A549 (cell line): ENCODE results near the gene RPL41. TPM values are rescaled to one million over a fixed set of nuclear protein-coding genes. Genes with fewer than 3 reads are reported as not detected.
"Not testable (repeated sequence)": the region's sequence is repeated elsewhere in the genome, so short reads cannot be mapped to it uniquely, and the experiment has no call there.

Source experiments
- ATAC-seq, 2 experiments: fragments of 200-7000 bp in 1 of 2; fragments of >200 bp in 1 of 2; cut with Nextera tagmentation in 1 of 2; cut with Tn5 transposase in 1 of 2; 3 replicates each; pipeline versions ENCODE4 v1.8.0 to v1.9.1; 2018 to 2020; ENCODE audit warnings: mild to moderate bottlenecking in 1 of 2, moderate library complexity in 1 of 2
- CTCF ChIA-PET: fragments of 300-600 bp; sonication (Branson Sonifier 250); formaldehyde crosslinking; extraction: SDS; loops from one replicate; lab custom pipeline; 2021; ENCODE audit warnings: antibody characterized with exemption, inconsistent platforms; lab: Yijun Ruan, JAX
- POLR2A ChIA-PET: fragments of 350-600 bp; formaldehyde crosslinking; extraction: SDS; loops from one replicate; lab custom pipeline; 2021; ENCODE audit warnings: antibody characterized with exemption, inconsistent platforms; lab: Yijun Ruan, JAX
- DNase-seq, 2 experiments: peaks; one replicate each; pipeline versions ENCODE4 v3.0.0 to v3.0.0-alpha.2; 2011 to 2016; ENCODE audit warnings: low read depth in 1 of 2, low spot score in 1 of 2
- FAIRE-seq: peaks from 2 replicates; lab custom pipeline; 2011; peaks lifted over from hg19 to GRCh38; lab: Jason Lieb, UNC
- H3K27ac ChIP-seq, 2 experiments: fragments of >200 bp; sonication (Bioruptor Twin); formaldehyde crosslinking; 3 replicates each; pipeline ENCODE4 v1.5.1; 2016 to 2017
- H3K4me1 ChIP-seq: fragments of >200 bp; sonication (Bioruptor Twin); formaldehyde crosslinking; 3 replicates; pipeline ENCODE4 v1.6.1; 2016
- H3K4me2 ChIP-seq: fragments of >200 bp; sonication (Bioruptor Twin); formaldehyde crosslinking; 3 replicates; pipeline ENCODE4 v1.6.1; 2016
- H3K4me3 ChIP-seq: fragments of >200 bp; sonication (Bioruptor Twin); formaldehyde crosslinking; 3 replicates; pipeline ENCODE4 v1.5.1; 2016
- H3K9me3 ChIP-seq: fragments of >200 bp; sonication (Bioruptor Twin); formaldehyde crosslinking; 3 replicates; pipeline ENCODE4 v1.6.1; 2016
- BHLHE40 ChIP-seq: IDR thresholded peaks from 2 replicates; pipeline ENCODE4 v1.6.1; 2012; ENCODE audit warnings: low read depth, low read length, inconsistent platforms
- CHD4 ChIP-seq: fragments of 200-600 bp; sonication (generic); IDR thresholded peaks from 2 replicates; pipeline ENCODE4 v1.6.1; 2016; ENCODE audit warnings: antibody characterized with exemption, mild to moderate bottlenecking, borderline replicate concordance
- CTCF ChIP-seq: fragments of >200 bp; sonication (Bioruptor Twin); formaldehyde crosslinking; IDR thresholded peaks from 3 replicates; pipeline ENCODE4 v1.5.1; 2016
- EHF ChIP-seq: fragments of 250-450 bp; sonication (Bioruptor Pico); IDR thresholded peaks from 2 replicates; pipeline ENCODE4 v1.5.0; 2020; ENCODE audit warnings: mild to moderate bottlenecking
- ESRRA ChIP-seq: fragments of 150-350 bp; IDR thresholded peaks from 2 replicates; pipeline ENCODE4 v1.6.1; 2014; ENCODE audit warnings: mild to moderate bottlenecking, low read length, borderline replicate concordance
- FOSB ChIP-seq: fragments of 250-450 bp; sonication (Bioruptor Pico); IDR thresholded peaks from 2 replicates; pipeline ENCODE4 v1.5.0; 2020; ENCODE audit warnings: mild to moderate bottlenecking, moderate library complexity
- FOXS1 ChIP-seq: fragments of 250-450 bp; sonication (Bioruptor Pico); IDR thresholded peaks from 2 replicates; pipeline ENCODE4 v1.5.0; 2020; ENCODE audit warnings: mild to moderate bottlenecking, moderate library complexity
- HOXB5 ChIP-seq: fragments of 250-450 bp; sonication (Bioruptor Pico); IDR thresholded peaks from 2 replicates; pipeline ENCODE4 v1.5.0; 2020; ENCODE audit warnings: mild to moderate bottlenecking, moderate library complexity
- JUN ChIP-seq, 2 experiments: fragments of >200 bp; sonication (Bioruptor Twin); formaldehyde crosslinking; IDR thresholded peaks; 2 replicates in 1 of 2; 3 replicates in 1 of 2; pipeline ENCODE4 v1.6.1; 2016 to 2017
- MAZ ChIP-seq: fragments of 150-350 bp; IDR thresholded peaks from 2 replicates; pipeline ENCODE4 v1.6.1; 2014; ENCODE audit warnings: antibody characterized with exemption, low read depth, low read length, borderline replicate concordance
- NFE2L2 ChIP-seq: fragments of 150-350 bp; conservative IDR thresholded peaks from 2 replicates; pipeline ENCODE4 v1.6.1; 2014; ENCODE audit warnings: low read length
- NPAS2 ChIP-seq: fragments of 250-450 bp; sonication (Bioruptor Pico); IDR thresholded peaks from 2 replicates; pipeline ENCODE4 v1.8.0; 2022; ENCODE audit warnings: mild to moderate bottlenecking, moderate library complexity, borderline replicate concordance
- PBX3 ChIP-seq: IDR thresholded peaks from 2 replicates; pipeline ENCODE4 v1.6.1; 2012
- PHF8 ChIP-seq: fragments of 200-600 bp; sonication (generic); IDR thresholded peaks from 2 replicates; pipeline ENCODE4 v1.6.1; 2016; ENCODE audit warnings: low read depth, mild to moderate bottlenecking, antibody characterized with exemption, moderate library complexity, borderline replicate concordance
- RARB ChIP-seq: fragments of 250-450 bp; sonication (Bioruptor Pico); IDR thresholded peaks from 2 replicates; pipeline ENCODE4 v1.8.0; 2021; ENCODE audit warnings: mild to moderate bottlenecking, moderate library complexity
- RFX5 ChIP-seq: fragments of 450-650 bp; IDR thresholded peaks from 2 replicates; pipeline ENCODE4 v1.7.1; 2014; ENCODE audit warnings: antibody characterized with exemption, mild to moderate bottlenecking, moderate library complexity
- RNF2 ChIP-seq: fragments of 200-600 bp; sonication (generic); IDR thresholded peaks from 2 replicates; pipeline ENCODE4 v1.6.1; 2016; ENCODE audit warnings: low read depth, mild to moderate bottlenecking, antibody characterized with exemption, moderate library complexity, borderline replicate concordance
- SMC3 ChIP-seq: fragments of >200 bp; sonication (Bioruptor Twin); formaldehyde crosslinking; IDR thresholded peaks from 3 replicates; pipeline ENCODE4 v1.6.1; 2018; ENCODE audit warnings: inconsistent platforms
- SREBF2 ChIP-seq: fragments of 450-650 bp; IDR thresholded peaks from 2 replicates; pipeline ENCODE4 v1.6.1; 2014; ENCODE audit warnings: mild to moderate bottlenecking, moderate library complexity
- TFCP2L1 ChIP-seq: fragments of 250-450 bp; sonication (Bioruptor Pico); IDR thresholded peaks from 2 replicates; pipeline ENCODE4 v1.5.0; 2021; ENCODE audit warnings: mild to moderate bottlenecking
- TP53 ChIP-seq: fragments of 250-450 bp; sonication (Bioruptor Pico); IDR thresholded peaks from 2 replicates; pipeline ENCODE4 v1.5.0; 2021; ENCODE audit warnings: mild to moderate bottlenecking, moderate library complexity
- ZNF302 ChIP-seq: fragments of 250-450 bp; sonication (Bioruptor Pico); IDR thresholded peaks from 2 replicates; pipeline ENCODE4 v1.9.0; 2021; ENCODE audit warnings: inconsistent platforms, mild to moderate bottlenecking, moderate library complexity
- WGBS: methylation state at CpG from one replicate; pipeline ENCODE4 v1.1.6; 2017; ENCODE audit errors: missing lambda C conversion rate; 5-methylcytosine and 5-hydroxymethylcytosine counted together
- polyA plus RNA-seq, 4 experiments: library from polyadenylated mRNA; depleted of rRNA in 3 of 4; stranded (reverse); fragments of >200 nt; fragmentation: RNase III in 1 of 4; extraction: RNeasy Plus Mini Kit Qiagen cat#74134 plus additional on column Dnase treatment in 1 of 4; gene quantifications; 2 replicates in 3 of 4; 3 replicates in 1 of 4; pipeline ENCODE4 v1.2.3, GENCODE V29; 2011 to 2017
- TF ChIP-seq, protein P1 (sequence below): fragments of >200 bp; sonication (Bioruptor Twin); formaldehyde crosslinking; IDR thresholded peaks from 3 replicates; pipeline ENCODE4 v1.6.1; 2016
- TF ChIP-seq, protein P2 (sequence below): fragments of 250-450 bp; sonication (Bioruptor Pico); IDR thresholded peaks from 2 replicates; pipeline ENCODE4 v1.5.0; 2020; ENCODE audit warnings: low read depth, mild to moderate bottlenecking, moderate library complexity

Gene RPL41
- polyA plus RNA-seq, 2 of the 4 experiments (the other 2 are of a cell fraction): 8,804 to 9,351 TPM

GRCh38 chr12:56115329-56115728 lies 1.1 kb upstream of the RPL41 start:
- H3K9me3 ChIP-seq: no peaks in the 10 kb centered on the region
- peak overlapping the region; percentile 71 for H3K4me3 ChIP-seq
- H3K4me1 ChIP-seq: peaks cover 20% of the 10 kb centered on the region
- POLR2A ChIA-PET: interaction anchor here (0.8 to 5.5 kb wide), 3 partner anchors 11 to 69 kb away, joined by 3 to 77 read pairs (median 3); partner anchors contain the start of genes ESYT1 and PA2G4
- CTCF ChIA-PET: interaction anchor here (0.7 to 1.4 kb wide), 5 partner anchors 9 to 118 kb away, joined by 3 to 4 read pairs (median 3); partner anchors contain the start of genes PA2G4, SMARCC2 and SUOX
- peak overlapping the region; percentile 76 for H3K4me2 ChIP-seq
- WGBS: 19% methylated on average over 10 of the region's 10 CpGs
- peak overlapping the region; percentile 90 to 96 for H3K27ac ChIP-seq
- TF ChIP-seq HOXB5: no peak
- TF ChIP-seq RNF2: no peak
- TF ChIP-seq RARB (CRISPR knock-in tag): no peak
- no peak for TF ChIP-seq ZNF302 (CRISPR knock-in tag)
- no peak for TF ChIP-seq CTCF
- TF ChIP-seq RFX5: no peak
- no peak for TF ChIP-seq BHLHE40
- DNase-seq: peak in 1 of 2 experiments; percentile 33
- no peak for FAIRE-seq
- ATAC-seq: no peak

GRCh38 chr12:56117082-56117706 lies 761 bp downstream of the RPL41 start:
- peak in 1 of 2 experiments; percentile 31 for DNase-seq
- Histone ChIP-seq H3K4me3 (peak overlapping the region; percentile 71), H3K4me2 (peak overlapping the region; percentile 70), H3K4me1 (peaks cover 20% of the 10 kb centered on the region), H3K27ac (peak overlapping the region; percentile 90 to 96)
- WGBS: 2% methylated on average over 13 of the region's 16 CpGs
- H3K9me3 ChIP-seq, ATAC-seq, FAIRE-seq: not testable (repeated sequence)
- POLR2A ChIA-PET: interaction anchor here (0.6 to 5.5 kb wide), 12 partner anchors 8 to 399 kb away, joined by 3 to 77 read pairs (median 6); partner anchors contain the start of genes CNPY2, ERBB3, ESYT1 and MYL6
- CTCF ChIA-PET: interaction anchor here (0.5 to 15.7 kb wide), 9 partner anchors 10 to 523 kb away, joined by 3 to 204 read pairs (median 17); partner anchors contain the start of genes ESYT1, PA2G4 and SMARCC2
- TF ChIP-seq FOSB (CRISPR knock-in tag) (peak; percentile 75), NPAS2 (CRISPR knock-in tag) (0 out of 2 replicates have a peak, but pooled peaks have one; percentile 17)

DNA sequence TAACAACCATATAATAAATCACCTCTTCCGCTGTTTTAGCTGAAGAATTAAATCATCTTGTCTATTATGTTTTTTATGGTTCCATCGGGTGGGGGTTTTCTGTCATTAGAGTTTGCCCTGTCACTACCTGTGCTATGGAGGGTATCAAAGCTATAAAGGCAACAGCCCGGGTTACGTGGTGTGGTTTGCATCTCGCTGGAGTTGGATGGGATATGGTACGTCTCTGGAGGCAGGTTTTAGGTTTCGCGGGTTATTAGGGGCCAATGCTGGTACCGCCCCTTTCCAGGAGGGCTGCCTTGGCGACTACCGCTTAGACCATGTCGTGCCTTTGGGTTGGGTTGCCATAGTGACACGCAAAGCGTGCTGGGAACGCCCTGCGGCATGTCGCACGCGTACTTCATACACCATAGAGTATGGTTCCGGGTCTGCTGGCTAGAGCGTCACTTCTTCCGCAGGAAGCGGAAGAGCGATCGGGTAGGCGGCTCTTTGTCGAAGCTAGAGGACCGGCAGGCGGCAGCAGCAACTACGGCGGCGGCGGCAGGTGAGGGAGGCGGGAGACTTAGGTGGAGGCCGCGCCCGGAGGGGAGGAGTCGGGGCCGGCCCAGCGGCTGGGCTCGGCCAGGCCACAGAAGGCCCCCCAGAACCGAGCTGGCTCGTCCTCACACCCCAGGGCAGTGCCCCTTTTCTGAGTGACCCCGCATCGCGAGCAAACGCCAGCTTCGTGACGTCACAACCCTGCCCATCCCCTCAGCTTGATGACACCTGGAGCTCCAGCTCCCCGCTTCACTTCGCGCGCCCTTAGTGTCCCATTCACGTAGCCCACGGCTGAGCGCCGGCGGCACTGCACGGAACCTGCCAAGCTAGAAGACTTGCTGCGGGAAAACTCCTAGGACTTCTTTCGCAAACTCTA lies 1.6 kb downstream of the RPL41 start, which contains the start of gene ZC3H10:
Gene ZC3H10, plus strand, starts transcription at position 489 of the 910 bp plus-strand sequence. CDS start 2,297 bp downstream, outside the sequence.
- WGBS: 3% methylated on average over 61 of the region's 61 CpGs
- ATAC-seq (peak; percentile 74 to 82), FAIRE-seq (peak; percentile 49), DNase-seq (peak; percentile 97 to 100)
- Histone ChIP-seq H3K27ac (peak within 1 kb of the TSS; percentile 91 to 96), H3K4me2 (peak within 1 kb of the TSS; percentile 95), H3K4me3 (peak within 1 kb of the TSS; percentile 71), H3K9me3 (no peaks in the 10 kb centered on the region), H3K4me1 (peaks cover 20% of the 10 kb centered on the region)
- POLR2A ChIA-PET: interaction anchor here (0.5 to 5.5 kb wide), 16 partner anchors 8 to 368 kb away, joined by 3 to 77 read pairs (median 6); partner anchors contain the start of genes CNPY2, DNAJC14, ERBB3 and ESYT1
- CTCF ChIA-PET: interaction anchor here (0.6 to 15.7 kb wide), 33 partner anchors 9 to 519 kb away, joined by 3 to 204 read pairs (median 6); partner anchors contain the start of genes ANKRD52, COQ10A, ESYT1 and MYL6B
- TF ChIP-seq EHF: peak; percentile 93
- TF ChIP-seq FOXS1 (CRISPR knock-in tag): no peak
- no peak for TF ChIP-seq NPAS2 (CRISPR knock-in tag)
- TF ChIP-seq MAZ: no peak
- TF ChIP-seq ESRRA: no peak
- TF ChIP-seq NFE2L2: no peak
- no peak; the same call in 2 of the 3 replicates for TF ChIP-seq SMC3
- TF ChIP-seq TP53 (CRISPR knock-in tag): peak; percentile 99
- TF ChIP-seq, protein P1, sequence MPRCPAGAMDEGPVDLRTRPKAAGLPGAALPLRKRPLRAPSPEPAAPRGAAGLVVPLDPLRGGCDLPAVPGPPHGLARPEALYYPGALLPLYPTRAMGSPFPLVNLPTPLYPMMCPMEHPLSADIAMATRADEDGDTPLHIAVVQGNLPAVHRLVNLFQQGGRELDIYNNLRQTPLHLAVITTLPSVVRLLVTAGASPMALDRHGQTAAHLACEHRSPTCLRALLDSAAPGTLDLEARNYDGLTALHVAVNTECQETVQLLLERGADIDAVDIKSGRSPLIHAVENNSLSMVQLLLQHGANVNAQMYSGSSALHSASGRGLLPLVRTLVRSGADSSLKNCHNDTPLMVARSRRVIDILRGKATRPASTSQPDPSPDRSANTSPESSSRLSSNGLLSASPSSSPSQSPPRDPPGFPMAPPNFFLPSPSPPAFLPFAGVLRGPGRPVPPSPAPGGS: peak; percentile 92; the same call in 2 of the 3 replicates
- TF ChIP-seq PBX3: peak; percentile 98
- peak; percentile 68 for TF ChIP-seq PHF8
- TF ChIP-seq SREBF2: no peak
- TF ChIP-seq, protein P2, sequence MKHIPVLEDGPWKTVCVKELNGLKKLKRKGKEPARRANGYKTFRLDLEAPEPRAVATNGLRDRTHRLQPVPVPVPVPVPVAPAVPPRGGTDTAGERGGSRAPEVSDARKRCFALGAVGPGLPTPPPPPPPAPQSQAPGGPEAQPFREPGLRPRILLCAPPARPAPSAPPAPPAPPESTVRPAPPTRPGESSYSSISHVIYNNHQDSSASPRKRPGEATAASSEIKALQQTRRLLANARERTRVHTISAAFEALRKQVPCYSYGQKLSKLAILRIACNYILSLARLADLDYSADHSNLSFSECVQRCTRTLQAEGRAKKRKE (CRISPR knock-in tag): peak; percentile 85; the same call in 1 of the 2 replicates
- TF ChIP-seq TFCP2L1: peak; percentile 99
- peak; percentile 98 to 99 for TF ChIP-seq JUN (IDR thresholded peaks at IDR 0.05)
- no peak for TF ChIP-seq CHD4
